Keratinocyte (primary cell): ENCODE data around the gene COL6A5. TPM values are rescaled to one million over a fixed set of nuclear protein-coding genes. Genes with fewer than 3 reads are reported as not detected.
"Not testable (repeated sequence)": the region's sequence is repeated elsewhere in the genome, so short reads cannot be mapped to it uniquely, and the experiment has no call there.

ENCODE experiments used
- DNase-seq: peaks from one replicate; pipeline ENCODE4 v3.0.0-alpha.2; 2011; ENCODE audit warnings: low read depth, missing footprints, low spot score
- FAIRE-seq: peaks from 2 replicates; lab custom pipeline; 2011; peaks lifted over from hg19 to GRCh38; lab: Jason Lieb, UNC
- H2AFZ ChIP-seq: 2 replicates; pipeline ENCODE4 v1.6.0; 2012; ENCODE audit warnings: low read length, control low read depth, inconsistent platforms; ENCODE audit not compliant: control insufficient read depth
- H3K27ac ChIP-seq: 2 replicates; pipeline ENCODE4 v1.5.1; 2011; ENCODE audit warnings: low read length; ENCODE audit not compliant: control insufficient read depth, insufficient read depth
- H3K27me3 ChIP-seq: 3 replicates; pipeline ENCODE4 v1.6.0; 2011; ENCODE audit warnings: low read length; ENCODE audit not compliant: control insufficient read depth, insufficient read depth; ENCODE audit errors: extremely low read depth
- H3K36me3 ChIP-seq, 2 experiments: 2 replicates in 1 of 2; 3 replicates in 1 of 2; pipeline ENCODE4 v1.5.1; 2011; ENCODE audit warnings: low read length in 2 of 2, mild to moderate bottlenecking in 1 of 2; ENCODE audit not compliant: control insufficient read depth in 2 of 2, insufficient read depth in 2 of 2; ENCODE audit errors: extremely low read depth in 1 of 2
- H3K4me1 ChIP-seq: 3 replicates; pipeline ENCODE4 v1.5.1; 2011; ENCODE audit warnings: low read length; ENCODE audit not compliant: control insufficient read depth, insufficient read depth; ENCODE audit errors: extremely low read depth
- H3K4me2 ChIP-seq: 3 replicates; pipeline ENCODE4 v1.6.0; 2011; ENCODE audit warnings: low read depth, low read length; ENCODE audit not compliant: control insufficient read depth, insufficient read depth; ENCODE audit errors: extremely low read depth
- H3K4me3 ChIP-seq, 3 experiments: fragments of 200-600 bp in 1 of 3; sonication (generic) in 1 of 3; 2 replicates in 2 of 3; 3 replicates in 1 of 3; pipeline ENCODE4 v1.5.1; 2011 to 2016; ENCODE audit warnings: low read length in 3 of 3, mild to moderate bottlenecking in 3 of 3, control low read depth in 2 of 3, inconsistent platforms in 1 of 3, low read depth in 1 of 3, mixed read lengths in 1 of 3, mixed run types in 1 of 3, moderate library complexity in 1 of 3; ENCODE audit not compliant: control insufficient read depth in 2 of 3, insufficient read depth in 2 of 3; ENCODE audit errors: extremely low read depth in 1 of 3
- H3K79me2 ChIP-seq: 2 replicates; pipeline ENCODE4 v1.6.0; 2012; ENCODE audit warnings: low read length; ENCODE audit not compliant: control insufficient read depth, insufficient read depth
- H3K9ac ChIP-seq: 3 replicates; pipeline ENCODE4 v1.6.0; 2011; ENCODE audit warnings: low read length; ENCODE audit not compliant: control insufficient read depth, insufficient read depth; ENCODE audit errors: extremely low read depth
- H3K9me1 ChIP-seq: 3 replicates; pipeline ENCODE4 v1.6.0; 2011; ENCODE audit warnings: low read length; ENCODE audit not compliant: control insufficient read depth, insufficient read depth; ENCODE audit errors: extremely low read depth
- H3K9me3 ChIP-seq: 2 replicates; pipeline ENCODE4 v1.5.1; 2012; ENCODE audit warnings: low read depth, low read length; ENCODE audit not compliant: control insufficient read depth
- H4K20me1 ChIP-seq: 3 replicates; pipeline ENCODE4 v1.6.0; 2011; ENCODE audit warnings: low read length; ENCODE audit not compliant: control insufficient read depth, insufficient read depth; ENCODE audit errors: extremely low read depth
- EZH2 ChIP-seq: IDR thresholded peaks from one replicate; pipeline ENCODE4 v1.6.1; 2012; ENCODE audit warnings: inconsistent platforms, mild to moderate bottlenecking, low read length, moderate library complexity
- dilution Hi-C: fragments of 300-500 bp; cut with MboI; formaldehyde crosslinking; loops from one replicate; pipeline ENCODE4 v1.7.0; 2020; ENCODE audit warnings: low sequenced_read_pairs; ENCODE audit not compliant: extremely low pct_ligation_motif_present
- polyA plus RNA-seq, 5 experiments: library from polyadenylated mRNA; depleted of rRNA in 3 of 5; stranded (reverse) in 3 of 5; stranded (forward) in 1 of 5; unstranded in 1 of 5; fragments of >200 nt; gene quantifications; 1 replicate in 1 of 5; 2 replicates in 3 of 5; 3 replicates in 1 of 5; pipeline versions ENCODE4 v1.2.1 to v1.2.3, GENCODE V29; 2011 to 2012; ENCODE audit warnings: missing spikeins in 2 of 5, low read depth in 1 of 5, low replicate concordance in 1 of 5
- TF ChIP-seq, protein P1 (sequence below), 3 experiments: IDR thresholded peaks in 1 of 3; conservative IDR thresholded peaks in 1 of 3; optimal IDR thresholded peaks in 1 of 3; 2 replicates in 2 of 3; 3 replicates in 1 of 3; pipeline versions ENCODE3 to v1.5.1; 2011; ENCODE audit warnings: low read length in 3 of 3, mild to moderate bottlenecking in 3 of 3, moderate library complexity in 2 of 3, control low read depth in 1 of 3, inconsistent platforms in 1 of 3; ENCODE audit not compliant: insufficient read depth in 2 of 3; ENCODE audit errors: extremely low read depth in 1 of 3

Gene COL6A5
- polyA plus RNA-seq, 1 donor (not counting 4 experiments of a cell fraction or from before 2014, with no cell fraction given): not detected

DNA sequence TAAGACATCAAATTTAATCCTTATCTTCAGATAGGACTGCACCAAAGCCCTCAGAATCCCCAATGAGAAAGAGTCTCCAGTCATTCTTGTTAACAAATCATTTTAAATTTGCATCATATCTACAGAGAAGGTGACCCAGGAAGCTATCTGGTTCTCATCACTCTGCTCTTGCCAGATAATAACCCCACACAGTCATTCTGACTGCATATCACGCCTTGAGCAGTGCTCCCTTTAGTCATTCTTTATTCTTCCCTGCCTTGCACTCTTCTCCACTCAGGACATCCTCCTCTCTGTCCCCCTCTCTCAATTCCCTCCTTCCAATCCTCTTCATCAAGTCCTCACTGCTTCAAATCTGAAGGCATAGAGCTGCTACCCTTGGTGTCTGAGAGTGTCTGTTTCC, 87.8 kb downstream of the COL6A5 start:
- no peaks in the 10 kb centered on the region for H3K36me3 ChIP-seq
- DNase-seq: no peak
- FAIRE-seq: no peak
- H3K27me3 ChIP-seq: no peaks in the 10 kb centered on the region
- H2AFZ ChIP-seq: no peak overlapping the region
- dilution Hi-C loops: no loop called here
- no peaks in the 10 kb centered on the region for H3K4me1 ChIP-seq
- no peaks in the 10 kb centered on the region for H4K20me1 ChIP-seq
- TF ChIP-seq, protein P1, sequence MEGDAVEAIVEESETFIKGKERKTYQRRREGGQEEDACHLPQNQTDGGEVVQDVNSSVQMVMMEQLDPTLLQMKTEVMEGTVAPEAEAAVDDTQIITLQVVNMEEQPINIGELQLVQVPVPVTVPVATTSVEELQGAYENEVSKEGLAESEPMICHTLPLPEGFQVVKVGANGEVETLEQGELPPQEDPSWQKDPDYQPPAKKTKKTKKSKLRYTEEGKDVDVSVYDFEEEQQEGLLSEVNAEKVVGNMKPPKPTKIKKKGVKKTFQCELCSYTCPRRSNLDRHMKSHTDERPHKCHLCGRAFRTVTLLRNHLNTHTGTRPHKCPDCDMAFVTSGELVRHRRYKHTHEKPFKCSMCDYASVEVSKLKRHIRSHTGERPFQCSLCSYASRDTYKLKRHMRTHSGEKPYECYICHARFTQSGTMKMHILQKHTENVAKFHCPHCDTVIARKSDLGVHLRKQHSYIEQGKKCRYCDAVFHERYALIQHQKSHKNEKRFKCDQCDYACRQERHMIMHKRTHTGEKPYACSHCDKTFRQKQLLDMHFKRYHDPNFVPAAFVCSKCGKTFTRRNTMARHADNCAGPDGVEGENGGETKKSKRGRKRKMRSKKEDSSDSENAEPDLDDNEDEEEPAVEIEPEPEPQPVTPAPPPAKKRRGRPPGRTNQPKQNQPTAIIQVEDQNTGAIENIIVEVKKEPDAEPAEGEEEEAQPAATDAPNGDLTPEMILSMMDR (optimal IDR thresholded peaks at IDR 0.05 in 1 of 3, IDR thresholded peaks at IDR 0.05 in 1 of 3, conservative IDR thresholded peaks at IDR 0.05 in 1 of 3; ENCODE audit: extremely low read depth in 1 of 3, insufficient read depth in 2 of 3, low read length in 3 of 3): no peak
- TF ChIP-seq EZH2: no peak
- no peak overlapping the region for H3K27ac ChIP-seq
- H3K9ac ChIP-seq: no peak overlapping the region
- H3K4me2 ChIP-seq: no peak overlapping the region
- no peaks in the 10 kb centered on the region for H3K9me3 ChIP-seq
- H3K4me3 ChIP-seq: no peak overlapping the region
- no peaks in the 10 kb centered on the region for H3K9me1 ChIP-seq
- no peaks in the 10 kb centered on the region for H3K79me2 ChIP-seq

DNA sequence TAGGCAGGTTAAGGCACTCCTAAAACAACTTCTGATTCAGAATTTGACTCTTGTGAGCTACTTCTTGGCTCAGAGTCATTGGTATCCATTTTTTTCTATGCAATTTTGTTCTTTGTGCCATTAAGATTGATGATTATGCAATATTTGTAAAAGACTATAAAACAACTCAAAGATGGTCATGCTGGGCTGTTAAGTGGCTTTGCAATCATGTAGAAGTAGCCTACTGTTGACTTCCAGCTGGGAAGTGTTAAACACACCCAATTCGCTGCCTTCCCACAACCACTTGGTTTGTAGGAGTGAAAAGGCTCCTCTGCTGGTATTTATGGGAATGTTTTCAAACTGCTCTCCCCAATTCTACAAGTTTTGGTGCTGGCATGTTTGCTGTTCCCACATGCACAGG, 96.8 kb downstream of the COL6A5 start:
- dilution Hi-C loops: no loop called here

GRCh38 chr3:130446840-130447239, 101.4 kb downstream of the COL6A5 start:
- H3K4me2 ChIP-seq, H3K36me3 ChIP-seq, DNase-seq, H3K27me3 ChIP-seq, H3K9me1 ChIP-seq, H3K27ac ChIP-seq, H3K9ac ChIP-seq, H3K4me1 ChIP-seq, H2AFZ ChIP-seq, dilution Hi-C loops, FAIRE-seq, H3K79me2 ChIP-seq, H4K20me1 ChIP-seq, H3K9me3 ChIP-seq, H3K4me3 ChIP-seq: not testable (repeated sequence)

More for the DNA sequence above, 96.8 kb downstream of the COL6A5 start:
- H3K9ac ChIP-seq: no peak overlapping the region
- H3K79me2 ChIP-seq: no peaks in the 10 kb centered on the region
- no peaks in the 10 kb centered on the region for H3K9me1 ChIP-seq
- TF ChIP-seq EZH2: no peak
- H3K27ac ChIP-seq: no peak overlapping the region
- no peak overlapping the region for H3K4me3 ChIP-seq
- no peak for DNase-seq
- H3K4me2 ChIP-seq: no peak overlapping the region
- H3K4me1 ChIP-seq: no peaks in the 10 kb centered on the region
- FAIRE-seq: no peak
- no peaks in the 10 kb centered on the region for H3K36me3 ChIP-seq
- no peaks in the 10 kb centered on the region for H4K20me1 ChIP-seq
- H3K9me3 ChIP-seq: no peaks in the 10 kb centered on the region
- no peaks in the 10 kb centered on the region for H3K27me3 ChIP-seq
- no peak overlapping the region for H2AFZ ChIP-seq

DNA sequence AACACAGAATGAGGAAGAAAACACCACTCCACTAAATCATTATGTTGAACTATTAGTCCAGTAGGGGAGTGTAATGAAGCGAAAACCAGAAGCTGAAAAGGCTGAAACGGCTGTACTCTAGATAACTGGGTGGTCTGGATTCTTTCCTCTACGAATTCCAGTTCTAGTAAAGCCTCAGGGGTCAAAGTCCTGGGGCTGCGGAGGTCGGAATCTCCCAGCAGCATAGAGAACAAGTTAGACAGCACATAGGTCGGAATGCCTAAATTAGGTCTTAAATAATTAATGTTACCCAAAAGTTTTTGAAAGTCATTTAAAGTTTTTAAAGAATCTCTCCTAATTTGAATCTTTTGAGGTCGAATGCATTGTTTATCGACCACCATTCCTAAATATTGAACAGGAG, 102.7 kb downstream of the COL6A5 start:
- H4K20me1 ChIP-seq, H3K4me1 ChIP-seq, H3K4me3 ChIP-seq, dilution Hi-C loops, H3K27me3 ChIP-seq, H3K9ac ChIP-seq, H3K36me3 ChIP-seq, H3K9me1 ChIP-seq, H3K4me2 ChIP-seq, DNase-seq, H3K79me2 ChIP-seq, FAIRE-seq, H2AFZ ChIP-seq, H3K27ac ChIP-seq, H3K9me3 ChIP-seq: not testable (repeated sequence)
